NCI-H774 (cell line): ENCODE measurements around the gene IRX1.

Source experiments
- DNase-seq: peaks from one replicate; lab custom pipeline; 2025; lab: John Stamatoyannopoulos, UW

The IRX1 gene

GRCh38 chr5:3600106-3601060 is 4.8 kb downstream of the IRX1 start:
- no peak for DNase-seq

- DNase-seq, result no peak
Measured at GRCh38 chr5:3601061-3601710, 5.6 kb downstream of the IRX1 start.

GRCh38 chr5:3601911-3602782 is 6.5 kb downstream of the IRX1 start:
- no peak for DNase-seq

- no peak for DNase-seq
Measured at GRCh38 chr5:3602785-3603502, 7.3 kb downstream of the IRX1 start.

- DNase-seq, result no peak
Measured at GRCh38 chr5:3604501-3604900, 8.9 kb downstream of the IRX1 start.

GRCh38 chr5:3605298-3606010 is 9.8 kb downstream of the IRX1 start:
- no peak for DNase-seq

- no peak for DNase-seq
Measured at GRCh38 chr5:3606121-3606831, 10.6 kb downstream of the IRX1 start.

- no peak for DNase-seq
Measured at GRCh38 chr5:3607541-3608181, 12.0 kb downstream of the IRX1 start.

GRCh38 chr5:3609120-3609681 is 13.6 kb downstream of the IRX1 start:
- DNase-seq, result no peak

DNA sequence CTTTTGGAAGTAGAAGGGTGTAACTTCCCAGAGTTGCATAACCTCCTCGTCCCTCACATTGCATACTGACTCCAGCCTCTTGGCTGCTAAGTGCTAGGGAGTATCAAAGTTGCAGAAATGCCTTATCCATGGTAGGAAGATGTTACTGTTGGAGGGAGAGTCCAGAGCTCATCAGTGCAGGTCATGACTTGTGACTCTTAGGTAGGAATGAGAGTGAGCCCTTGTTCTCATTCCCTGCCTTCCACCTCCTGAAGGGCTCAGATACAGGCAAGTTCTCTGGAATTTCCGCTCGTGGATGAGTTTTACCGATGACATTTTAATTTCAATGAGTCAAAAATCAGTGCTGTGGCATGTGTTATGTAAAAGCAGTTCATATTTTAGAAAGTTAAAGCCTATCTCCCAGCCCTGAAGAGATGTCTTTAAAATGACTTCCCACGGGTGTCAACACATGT is 17.0 kb downstream of the IRX1 start:
- no peak for DNase-seq

- DNase-seq, result no peak
Measured at GRCh38 chr5:3613726-3614125, 18.1 kb downstream of the IRX1 start.

DNA sequence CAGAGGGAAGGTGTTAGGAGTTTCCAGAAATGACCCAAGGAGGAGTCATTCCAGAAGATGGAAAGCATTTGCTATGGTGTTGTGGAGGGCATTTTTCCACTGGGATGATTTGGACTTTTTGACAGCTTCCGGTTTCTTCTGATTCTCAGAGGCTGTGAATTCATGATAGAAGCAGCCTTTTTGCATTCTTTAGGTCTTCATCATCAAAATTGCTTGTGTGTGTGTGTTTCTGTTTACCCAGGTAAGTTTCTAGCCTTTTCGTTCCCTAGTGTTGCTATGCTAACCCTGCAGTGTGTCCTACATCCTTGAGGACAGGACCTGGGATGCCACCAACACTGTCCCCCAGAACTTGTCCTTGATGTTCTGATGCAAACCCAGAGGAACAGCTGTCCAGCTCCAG is 19.6 kb downstream of the IRX1 start:
- DNase-seq, result no peak

DNA sequence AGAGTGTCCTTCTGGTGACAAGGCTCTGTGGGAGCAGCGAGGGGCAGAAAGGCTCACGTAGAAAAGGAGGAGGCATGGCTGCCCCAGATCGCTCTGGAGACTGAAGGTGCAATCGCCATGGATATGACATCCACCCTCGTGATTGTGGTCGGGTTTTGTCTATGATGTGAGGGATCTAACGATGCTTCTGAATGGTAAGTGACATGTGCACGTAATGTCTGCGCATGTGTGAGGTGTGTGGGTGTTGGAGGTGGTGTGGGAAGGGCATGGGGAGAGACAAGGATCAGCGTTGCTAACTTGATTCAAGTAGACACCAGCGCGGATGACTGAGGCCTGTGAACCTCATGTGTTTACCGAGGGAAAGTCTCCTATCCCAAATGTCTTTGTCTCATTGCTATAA is 20.2 kb downstream of the IRX1 start:
- no peak for DNase-seq

- DNase-seq, result no peak
Measured at GRCh38 chr5:3619579-3619978, 23.9 kb downstream of the IRX1 start.

DNA sequence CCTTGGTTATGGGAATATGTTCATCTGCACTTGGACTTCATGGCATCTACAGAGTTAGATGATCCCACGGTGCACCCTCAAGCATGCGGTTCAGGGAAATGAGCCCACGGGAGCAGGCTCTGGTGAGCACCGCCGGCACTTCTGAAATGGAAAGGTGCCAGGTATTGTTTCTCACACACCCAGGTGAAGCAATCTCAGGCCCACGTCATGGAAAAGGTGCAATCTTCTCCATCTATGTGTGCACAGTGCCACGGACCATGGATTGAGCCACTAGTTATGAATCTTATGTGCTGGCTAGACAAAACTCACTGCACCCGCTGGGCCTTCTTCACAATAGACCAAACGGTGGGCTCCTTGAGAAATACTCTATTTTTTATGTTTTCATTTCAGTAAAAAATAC is 27.3 kb downstream of the IRX1 start:
- DNase-seq, result no peak

DNA sequence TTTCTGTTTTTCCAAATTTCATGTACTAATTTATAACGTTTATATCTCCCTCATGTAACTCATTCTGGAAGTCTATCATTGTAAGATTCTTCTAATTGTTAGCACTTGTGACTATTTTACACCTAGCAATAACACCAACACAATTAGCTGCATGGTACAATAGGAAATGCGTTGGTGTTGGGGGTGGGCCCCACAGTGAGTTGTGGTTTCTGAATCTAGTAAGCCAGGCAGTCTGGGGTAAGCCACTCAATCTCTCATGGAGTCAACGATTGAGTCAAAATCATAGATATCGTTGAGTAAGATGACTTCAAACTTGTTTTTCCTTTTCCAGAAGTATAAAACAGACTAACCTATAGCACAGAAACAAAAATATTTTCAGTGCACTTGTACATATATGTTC is 30.0 kb downstream of the IRX1 start:
- no peak for DNase-seq

- DNase-seq, result no peak
Measured at GRCh38 chr5:3634061-3634460, 38.4 kb downstream of the IRX1 start.

DNA sequence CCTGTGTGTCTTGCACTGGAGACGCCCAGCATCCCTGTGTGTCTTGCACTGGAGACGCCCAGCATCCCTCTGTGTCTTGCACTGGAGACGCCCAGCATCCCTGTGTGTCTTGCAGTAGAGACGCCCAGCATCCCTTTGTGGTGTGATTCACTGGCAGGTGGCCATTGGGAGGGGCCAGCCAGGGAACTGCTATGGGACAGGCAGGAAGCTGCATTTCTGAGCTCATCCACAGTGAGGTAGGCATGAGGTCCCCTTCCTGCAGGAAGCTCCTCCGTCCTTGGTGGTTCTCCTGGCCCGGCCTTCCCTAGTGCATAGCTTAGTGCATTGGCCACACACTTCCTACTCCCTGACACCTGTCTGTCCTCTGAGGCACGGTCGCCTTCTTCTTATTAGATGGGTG is 43.5 kb downstream of the IRX1 start:
- no peak for DNase-seq

- no peak for DNase-seq
Measured at GRCh38 chr5:3642231-3642630, 46.6 kb downstream of the IRX1 start.

DNA sequence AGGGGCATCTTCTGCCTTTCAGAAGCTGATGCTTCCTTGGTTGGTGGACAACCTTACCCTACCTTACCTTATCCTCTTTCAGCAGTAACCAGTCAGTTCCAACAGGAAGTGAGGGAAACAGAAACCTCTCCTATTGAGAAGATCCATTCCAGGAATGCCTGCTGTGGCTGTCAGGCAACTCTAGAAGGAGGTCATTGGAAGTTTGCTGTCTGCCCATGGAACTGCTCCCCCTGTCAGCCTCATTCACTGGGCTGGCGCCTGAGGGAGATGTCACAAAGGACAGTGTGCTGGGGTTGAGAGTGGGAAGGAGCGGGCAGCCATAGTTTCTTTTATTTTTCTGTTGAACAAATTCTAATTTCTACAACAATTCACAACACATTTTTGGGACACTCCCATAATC is 54.7 kb downstream of the IRX1 start:
- no peak for DNase-seq
